CD4-positive, CD25-positive, alpha-beta regulatory T cell (primary cell): ENCODE results near the gene PRG3. TPM values are rescaled to one million over a fixed set of nuclear protein-coding genes. Genes with fewer than 3 reads are reported as not detected.

Experiments
- ATAC-seq, 2 donors: fragments of 150-1000 bp; cut with Tn5 transposase; one replicate each; pipeline ENCODE4 v1.10.0; 2021; ENCODE audit warnings: low read depth in 2 of 2, moderate number of reproducible peaks in 2 of 2, moderate library complexity in 1 of 2
- DNase-seq, 3 donors: peaks; one replicate each; pipeline versions ENCODE4 v3.0.0 to v3.0.0-alpha.2; 2012 to 2022; ENCODE audit warnings: mixed read lengths in 1 of 3
- H3K27ac ChIP-seq: one replicate; pipeline ENCODE4 v1.7.0; 2013; ENCODE audit warnings: mild to moderate bottlenecking, low read length; ENCODE audit not compliant: insufficient read depth, poor library complexity, severe bottlenecking
- H3K27me3 ChIP-seq: one replicate; pipeline ENCODE4 v1.7.0; 2013; ENCODE audit warnings: low read length; ENCODE audit not compliant: control insufficient read depth, insufficient read depth
- H3K36me3 ChIP-seq: one replicate; pipeline ENCODE4 v1.7.0; 2013; ENCODE audit warnings: mild to moderate bottlenecking, low read length, moderate library complexity; ENCODE audit not compliant: control insufficient read depth, insufficient read depth
- H3K4me1 ChIP-seq: 2 replicates; pipeline ENCODE4 v1.7.0; 2013; ENCODE audit warnings: mild to moderate bottlenecking, low read length; ENCODE audit not compliant: insufficient read depth, control insufficient read depth, poor library complexity, severe bottlenecking
- H3K4me3 ChIP-seq: one replicate; pipeline ENCODE4 v1.7.0; 2013; ENCODE audit warnings: low read depth, mild to moderate bottlenecking, low read length, moderate library complexity
- H3K9me3 ChIP-seq, 2 experiments: 1 replicate in 1 of 2; 2 replicates in 1 of 2; pipeline ENCODE4 v1.7.0; 2013; ENCODE audit warnings: low read length in 2 of 2, mild to moderate bottlenecking in 1 of 2, moderate library complexity in 1 of 2; ENCODE audit not compliant: control insufficient read depth in 2 of 2
- H3K27ac Mint-ChIP-seq, 3 donors: one replicate each; pipeline ENCODE4 v1.8.0; 2020 to 2022; ENCODE audit warnings: mild to moderate bottlenecking in 3 of 3, mixed read lengths in 3 of 3, moderate library complexity in 2 of 3
- H3K27me3 Mint-ChIP-seq: one replicate; pipeline ENCODE4 v1.8.0; 2022; ENCODE audit warnings: mild to moderate bottlenecking, mixed read lengths
- H3K36me3 Mint-ChIP-seq: one replicate; pipeline ENCODE4 v1.8.0; 2020; ENCODE audit warnings: mixed read lengths
- H3K4me1 Mint-ChIP-seq, 4 donors: one replicate each; pipeline ENCODE4 v1.8.0; 2020 to 2022; ENCODE audit warnings: mixed read lengths in 4 of 4, mild to moderate bottlenecking in 1 of 4
- H3K4me3 Mint-ChIP-seq, 4 donors: one replicate each; pipeline ENCODE4 v1.8.0; 2020 to 2022; ENCODE audit warnings: mild to moderate bottlenecking in 4 of 4, mixed read lengths in 4 of 4, moderate library complexity in 3 of 4
- H3K9me3 Mint-ChIP-seq, 7 donors: one replicate each; pipeline ENCODE4 v1.8.0; 2020 to 2022; ENCODE audit warnings: mixed read lengths in 7 of 7, mild to moderate bottlenecking in 3 of 7, moderate library complexity in 2 of 7
- polyA plus RNA-seq, 4 donors: library from polyadenylated mRNA; unstranded; fragments of 300-500 nt; fragmentation: Illumina TruSeq; gene quantifications; one replicate each; pipeline ENCODE4 v1.2.3, GENCODE V29; 2021
- total RNA-seq: library from RNA; stranded (reverse); gene quantifications from one replicate; pipeline ENCODE4 v1.2.3, GENCODE V29; 2022

Gene PRG3
- total and polyA plus RNA-seq, 5 donors from 2014 or later = not detected

- no peak overlapping the region for H3K27ac ChIP-seq
Observed at GRCh38 chr11:57353852-57354251, 27.1 kb downstream of the PRG3 start.

GRCh38 chr11:57353446-57353845 lies 27.5 kb downstream of the PRG3 start:
- H3K9me3 ChIP-seq = peaks cover 0 to 3% of the 10 kb centered on the region in 2 experiments
- peaks cover 0 to 4% (median 1%) of the 10 kb centered on the region in 4 donors for H3K4me1 Mint-ChIP-seq
- H3K27ac ChIP-seq = no peak overlapping the region
- peaks cover 2% of the 10 kb centered on the region for H3K27me3 ChIP-seq
- no peak for DNase-seq
- H3K27me3 Mint-ChIP-seq = peaks cover 16% of the 10 kb centered on the region
- H3K9me3 Mint-ChIP-seq = peaks cover 0 to 2% (median 0%) of the 10 kb centered on the region in 7 donors
- H3K4me3 ChIP-seq = no peak overlapping the region
- H3K4me3 Mint-ChIP-seq = no peak overlapping the region
- H3K4me1 ChIP-seq = peaks cover 4% of the 10 kb centered on the region
- peak overlapping the region in 1 of 3 donors; percentile 27 for H3K27ac Mint-ChIP-seq
- no peaks in the 10 kb centered on the region for H3K36me3 ChIP-seq
- no peaks in the 10 kb centered on the region for H3K36me3 Mint-ChIP-seq
- no peak for ATAC-seq

More at GRCh38 chr11:57353852-57354251, 27.1 kb downstream of the PRG3 start:
- H3K9me3 Mint-ChIP-seq = peaks cover 0 to 2% (median 0%) of the 10 kb centered on the region in 7 donors
- ATAC-seq (no peak), DNase-seq (no peak)
- peaks cover 16% of the 10 kb centered on the region for H3K27me3 Mint-ChIP-seq
- H3K9me3 ChIP-seq = peaks cover 0 to 3% of the 10 kb centered on the region in 2 experiments
- no peaks in the 10 kb centered on the region for H3K36me3 Mint-ChIP-seq
- H3K4me1 Mint-ChIP-seq = peaks cover 0 to 4% (median 1%) of the 10 kb centered on the region in 4 donors
- H3K4me3 Mint-ChIP-seq = no peak overlapping the region
- H3K27me3 ChIP-seq = peaks cover 2% of the 10 kb centered on the region
- H3K27ac Mint-ChIP-seq = peak overlapping the region in 1 of 3 donors; percentile 27
- H3K4me3 ChIP-seq = no peak overlapping the region
- peaks cover 4% of the 10 kb centered on the region for H3K4me1 ChIP-seq
- no peaks in the 10 kb centered on the region for H3K36me3 ChIP-seq

GRCh38 chr11:57353036-57353435 lies 27.9 kb downstream of the PRG3 start:
- H3K4me1 Mint-ChIP-seq = peaks cover 0 to 4% (median 1%) of the 10 kb centered on the region in 4 donors
- Histone ChIP-seq H3K9me3 (peaks cover 0 to 3% of the 10 kb centered on the region in 2 experiments), H3K4me3 (no peak overlapping the region), H3K27ac (no peak overlapping the region), H3K4me1 (peaks cover 4% of the 10 kb centered on the region), H3K36me3 (no peaks in the 10 kb centered on the region), H3K27me3 (peaks cover under 1% of the 10 kb centered on the region)
- DNase-seq = no peak
- H3K9me3 Mint-ChIP-seq = peaks cover 0 to 2% (median 0%) of the 10 kb centered on the region in 7 donors
- no peaks in the 10 kb centered on the region for H3K36me3 Mint-ChIP-seq
- H3K4me3 Mint-ChIP-seq = no peak overlapping the region
- no peak for ATAC-seq
- no peak overlapping the region for H3K27ac Mint-ChIP-seq
- peaks cover 16% of the 10 kb centered on the region for H3K27me3 Mint-ChIP-seq

GRCh38 chr11:57349491-57350274 lies 31.3 kb downstream of the PRG3 start:
- DNase-seq = peak; percentile 34 to 44 (median 39)
- Histone ChIP-seq H3K27me3 (no peaks in the 10 kb centered on the region), H3K9me3 (peaks cover 0 to 3% of the 10 kb centered on the region in 2 experiments), H3K4me1 (peaks cover 4% of the 10 kb centered on the region), H3K36me3 (no peaks in the 10 kb centered on the region), H3K4me3 (no peak overlapping the region), H3K27ac (no peak overlapping the region)
- no peak overlapping the region for H3K4me3 Mint-ChIP-seq
- ATAC-seq = peak in 1 of 2 donors; percentile 24
- H3K27me3 Mint-ChIP-seq = peaks cover 13% of the 10 kb centered on the region
- H3K9me3 Mint-ChIP-seq = peaks cover 0 to 2% (median 0%) of the 10 kb centered on the region in 7 donors
- H3K4me1 Mint-ChIP-seq = peaks cover 0 to 8% (median 2%) of the 10 kb centered on the region in 4 donors
- H3K27ac Mint-ChIP-seq = peak overlapping the region in 1 of 3 donors; percentile 48
- H3K36me3 Mint-ChIP-seq = no peaks in the 10 kb centered on the region

DNA sequence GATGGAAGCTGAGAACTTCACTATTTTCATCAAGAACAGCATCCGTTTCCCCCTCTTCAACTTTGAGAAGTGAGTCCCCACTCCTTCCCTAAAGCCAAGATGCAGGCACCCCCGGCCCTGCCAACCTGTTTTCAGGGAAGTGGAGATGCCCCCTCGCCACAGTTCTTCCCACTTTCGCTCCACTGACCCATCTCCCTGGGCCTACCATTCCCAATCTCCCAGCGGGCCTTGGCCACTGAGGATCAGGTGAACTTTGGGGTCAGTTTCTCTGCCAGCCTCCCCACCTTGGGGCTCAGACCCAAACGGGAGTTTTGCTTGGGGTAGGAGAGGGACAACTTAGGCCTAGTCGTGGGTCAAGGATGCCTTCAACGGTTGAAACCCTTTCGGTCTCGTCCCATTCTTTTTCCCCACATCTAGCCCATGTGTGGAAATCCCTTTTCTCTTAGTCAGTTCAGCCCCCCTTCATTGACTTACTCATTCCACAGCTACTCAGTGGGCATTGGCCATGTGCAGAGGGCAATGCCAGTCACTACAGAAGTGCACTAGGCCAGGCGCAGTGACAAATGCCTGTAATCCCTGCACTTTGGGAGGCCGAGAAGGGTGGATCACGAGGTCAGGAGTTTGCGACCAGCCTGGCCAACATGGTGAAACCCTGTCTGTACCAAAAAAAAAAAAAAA lies 32.2 kb downstream of the PRG3 start:
- no peak overlapping the region for H3K4me3 Mint-ChIP-seq
- Histone ChIP-seq H3K9me3 (peaks cover 0 to 3% of the 10 kb centered on the region in 2 experiments), H3K27me3 (no peaks in the 10 kb centered on the region), H3K4me1 (peaks cover 4% of the 10 kb centered on the region), H3K27ac (no peak overlapping the region), H3K36me3 (no peaks in the 10 kb centered on the region), H3K4me3 (no peak overlapping the region)
- DNase-seq = no peak
- peaks cover 0 to 2% (median 0%) of the 10 kb centered on the region in 7 donors for H3K9me3 Mint-ChIP-seq
- peaks cover 5% of the 10 kb centered on the region for H3K27me3 Mint-ChIP-seq
- peaks cover 0 to 8% (median 2%) of the 10 kb centered on the region in 4 donors for H3K4me1 Mint-ChIP-seq
- H3K36me3 Mint-ChIP-seq = no peaks in the 10 kb centered on the region
- ATAC-seq = no peak
- no peak overlapping the region for H3K27ac Mint-ChIP-seq

DNA sequence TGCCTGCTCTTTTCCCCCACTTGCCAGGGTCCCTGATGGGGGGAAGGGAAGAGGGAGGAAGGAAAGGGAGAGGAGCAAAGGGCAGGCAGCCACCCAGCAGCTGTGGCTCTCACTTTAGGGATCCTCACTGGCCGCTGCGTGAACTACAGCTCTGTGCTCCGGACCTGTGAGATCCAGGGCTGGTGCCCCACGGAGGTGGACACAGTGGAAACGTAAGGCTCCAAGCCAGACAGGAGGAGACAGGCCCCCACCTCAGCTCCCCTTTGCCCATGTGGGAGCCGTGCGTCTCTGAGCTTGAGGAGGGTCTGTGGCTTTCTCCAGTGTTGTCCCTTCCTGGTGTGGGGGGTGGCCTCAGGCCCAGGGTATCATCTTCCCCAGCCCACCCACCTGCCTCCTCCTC lies 32.9 kb downstream of the PRG3 start:
- H3K4me3 Mint-ChIP-seq = peak overlapping the region in 1 of 4 donors; percentile 15
- Histone ChIP-seq H3K27me3 (no peaks in the 10 kb centered on the region), H3K27ac (no peak overlapping the region), H3K4me3 (no peak overlapping the region), H3K9me3 (peaks cover 0 to 3% of the 10 kb centered on the region in 2 experiments), H3K36me3 (no peaks in the 10 kb centered on the region), H3K4me1 (peaks cover 4% of the 10 kb centered on the region)
- H3K36me3 Mint-ChIP-seq = no peaks in the 10 kb centered on the region
- ATAC-seq (no peak), DNase-seq (no peak)
- peaks cover 0 to 8% (median 2%) of the 10 kb centered on the region in 4 donors for H3K4me1 Mint-ChIP-seq
- H3K27me3 Mint-ChIP-seq = peaks cover 6% of the 10 kb centered on the region
- H3K27ac Mint-ChIP-seq = no peak overlapping the region
- H3K9me3 Mint-ChIP-seq = peaks cover 0 to 2% (median 0%) of the 10 kb centered on the region in 7 donors

- DNase-seq = no peak
- ATAC-seq = no peak
- H3K4me1 ChIP-seq = peaks cover 4% of the 10 kb centered on the region
- H3K9me3 ChIP-seq = peaks cover 0 to 3% of the 10 kb centered on the region in 2 experiments
- H3K27ac Mint-ChIP-seq = peak overlapping the region in 1 of 3 donors; percentile 46
- H3K36me3 Mint-ChIP-seq = no peaks in the 10 kb centered on the region
- H3K27ac ChIP-seq = no peak overlapping the region
- peaks cover 0 to 8% (median 2%) of the 10 kb centered on the region in 4 donors for H3K4me1 Mint-ChIP-seq
- H3K27me3 Mint-ChIP-seq = peaks cover 9% of the 10 kb centered on the region
- H3K27me3 ChIP-seq = no peaks in the 10 kb centered on the region
- no peaks in the 10 kb centered on the region for H3K36me3 ChIP-seq
- peaks cover 0 to 2% (median 0%) of the 10 kb centered on the region in 7 donors for H3K9me3 Mint-ChIP-seq
- H3K4me3 Mint-ChIP-seq = no peak overlapping the region
- H3K4me3 ChIP-seq = no peak overlapping the region
Observed at GRCh38 chr11:57347336-57347735, 33.6 kb downstream of the PRG3 start.
